22Rv1 (cell line): Measurements from ENCODE around the gene GAST.
"Not testable (repeated sequence)": the region's sequence is repeated elsewhere in the genome, so short reads cannot be mapped to it uniquely, and the experiment has no call there.

Source experiments
- CTCF ChIP-seq: fragments of 450-650 bp; IDR thresholded peaks from 2 replicates; pipeline ENCODE4 v1.5.1; 2017; ENCODE audit warnings: mild to moderate bottlenecking
- ZFX ChIP-seq: fragments of 450-650 bp; IDR thresholded peaks from 2 replicates; pipeline ENCODE4 v1.6.1; 2017; ENCODE audit warnings: antibody characterized with exemption, borderline replicate concordance

- TF ChIP-seq CTCF, ZFX: not testable (repeated sequence)
These were observed 36.7 kb upstream of the GAST start for GRCh38 chr17:41675157-41676057.
